ENCODE measurements around the gene AKR7A3. TPM values are rescaled to one million over a fixed set of nuclear protein-coding genes. Genes with fewer than 3 reads are reported as not detected.

Gene AKR7A3
- total RNA-seq, result 3.3 TPM

DNA sequence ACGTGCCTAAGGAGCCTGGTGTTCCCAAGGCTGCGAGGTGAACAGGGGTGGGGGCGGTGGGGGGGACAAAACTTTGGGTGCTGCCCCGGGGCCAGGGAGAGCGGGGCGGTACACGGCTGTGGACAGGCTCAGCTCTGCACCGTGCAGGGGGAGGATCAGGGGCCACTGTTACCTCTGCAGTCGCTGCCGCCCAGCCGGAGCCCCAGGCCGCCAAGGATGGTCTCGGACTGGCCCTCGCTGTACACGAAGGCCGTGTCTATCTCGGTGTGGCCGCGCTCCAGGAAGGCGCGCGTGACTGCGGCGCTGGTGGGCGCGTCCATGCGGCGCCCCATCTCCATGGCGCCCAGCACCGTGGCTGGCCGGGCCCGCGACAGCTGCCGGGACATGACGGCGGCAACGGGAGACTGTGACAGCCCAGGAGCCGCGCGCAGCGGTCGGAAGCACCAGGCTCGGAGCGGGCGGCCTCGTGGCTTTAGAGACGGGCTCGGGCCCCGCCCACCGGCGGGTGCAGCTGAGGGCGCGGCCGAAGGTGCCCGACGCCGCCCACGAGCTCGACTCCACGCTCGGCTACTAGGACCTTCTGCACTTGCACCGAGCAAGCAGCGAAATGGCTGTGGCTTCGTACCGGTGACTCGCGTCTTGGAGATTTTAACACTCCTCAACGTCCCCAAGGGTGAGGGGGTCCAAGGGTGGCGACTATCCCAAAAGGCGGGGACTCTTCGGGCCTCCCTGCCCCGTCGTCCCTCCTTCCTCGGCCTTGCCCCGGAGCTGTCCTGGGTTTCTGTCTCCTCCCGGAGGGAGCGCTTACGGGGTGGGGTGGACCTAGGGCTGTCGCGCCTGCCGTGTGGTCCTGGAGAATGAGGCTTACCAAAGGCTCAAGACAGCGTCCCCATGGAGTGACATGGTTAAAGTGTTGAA is at the start of gene AKR7A3:
TSS of gene AKR7A3 (minus strand) at position 447 of the 918 bp plus-strand sequence. CDS start at position 386, 61 bp downstream.

GRCh38 chr1:19311931-19312781 is 23.6 kb upstream of the AKR7A3 start, which contains the start of the genes AKR7A2 and SLC66A1:
Gene AKR7A2 (minus strand): TSS chr1:19312144. CDS start chr1:19312124, 20 bp downstream.
Gene SLC66A1 (plus strand): TSS chr1:19312326. CDS start chr1:19317678, 5,352 bp downstream.

GRCh38 chr1:19251305-19252196 is 37.0 kb downstream of the AKR7A3 start, which contains the start of the genes EMC1 and MRTO4:
Gene EMC1 (minus strand): TSS chr1:19251524. CDS start chr1:19251509, 15 bp downstream.
Gene MRTO4 (plus strand): TSS chr1:19251805. CDS start chr1:19251836, 31 bp downstream.

Other genes starting within 250 kb of the AKR7A3 start
- 137 TPM for gene UBR4, start 78.5 kb downstream of the AKR7A3 start, total RNA-seq
- 127 TPM for gene EMC1, start 37.2 kb downstream of the AKR7A3 start, total RNA-seq
- 17.6 TPM for gene MRTO4, start 37.0 kb downstream of the AKR7A3 start, total RNA-seq
- 85.5 TPM for gene AKR7A2, start 23.4 kb upstream of the AKR7A3 start, total RNA-seq
- gene SLC66A1, start 23.6 kb upstream of the AKR7A3 start, total RNA-seq, result 23.6 TPM
- gene CAPZB, start 196.8 kb upstream of the AKR7A3 start, total RNA-seq, result 110 TPM

All from camera-type eye (tissue), 1 donor.